Lower leg skin (tissue), 4 donors: ENCODE results near the gene DDX60. TPM values are rescaled to one million over a fixed set of nuclear protein-coding genes. Genes with fewer than 3 reads are reported as not detected.

Source experiments
- DNase-seq, 2 donors: peaks; one replicate each; pipeline ENCODE4 v3.0.0-alpha.2; 2019; ENCODE audit warnings: low spot score in 2 of 2
- H3K4me3 ChIP-seq: fragments of 200-600 bp; sonication (generic); 2 replicates; pipeline ENCODE4 v1.5.1; 2017; ENCODE audit warnings: mild to moderate bottlenecking, low read depth; ENCODE audit not compliant: poor library complexity, severe bottlenecking
- CTCF ChIP-seq, 3 donors: fragments of 450-650 bp; IDR thresholded peaks; one replicate each; pipeline ENCODE4 v1.5.1; 2016; ENCODE audit warnings: antibody characterized with exemption in 3 of 3, mild to moderate bottlenecking in 3 of 3, moderate library complexity in 2 of 3
- POLR2A ChIP-seq, 2 donors: fragments of 450-650 bp; IDR thresholded peaks; one replicate each; pipeline ENCODE4 v1.6.1; 2016 to 2017; ENCODE audit warnings: antibody characterized with exemption in 2 of 2, mild to moderate bottlenecking in 1 of 2, moderate library complexity in 1 of 2
- WGBS, 2 donors: methylation state at CpG; one replicate each; pipeline ENCODE4 v1.1.5; 2018; 5-methylcytosine and 5-hydroxymethylcytosine counted together
- intact Hi-C: fragments of 100-400 bp; cut with DNase I; formaldehyde crosslinking; loops from one replicate; pipeline ENCODE4 v1.15.0; 2023; ENCODE audit warnings: low total_unique reads
- total RNA-seq, 4 donors: library from RNA; depleted of rRNA; stranded (reverse); fragments of >200 nt; gene quantifications; one replicate each; pipeline ENCODE4 v1.1.0, GENCODE V29; 2016

Gene DDX60
- total RNA-seq, 4 donors from 2014 or later, result 6.6 to 23.8 (median 10.9) TPM

- intact Hi-C loops, result no loop called here
- DNase-seq, result no peak
- no peak for TF ChIP-seq CTCF (IDR thresholded peaks at IDR 0.05)
- TF ChIP-seq POLR2A (IDR thresholded peaks at IDR 0.05), result no peak
- 92 to 94% methylated on average over 2 of the region's 2 CpGs for WGBS, 2 donors
- H3K4me3 ChIP-seq, result no peak overlapping the region
Observed at GRCh38 chr4:168360271-168360670, 41.7 kb upstream of the DDX60 start.

- WGBS, 2 donors, result 48 to 75% methylated on average over 2 of the region's 2 CpGs
- H3K4me3 ChIP-seq, result no peak overlapping the region
- no peak for TF ChIP-seq CTCF (IDR thresholded peaks at IDR 0.05)
- no peak for TF ChIP-seq POLR2A (IDR thresholded peaks at IDR 0.05)
- intact Hi-C loops, result no loop called here
- DNase-seq, result no peak
Observed at GRCh38 chr4:168357941-168358340, 39.4 kb upstream of the DDX60 start.

DNA sequence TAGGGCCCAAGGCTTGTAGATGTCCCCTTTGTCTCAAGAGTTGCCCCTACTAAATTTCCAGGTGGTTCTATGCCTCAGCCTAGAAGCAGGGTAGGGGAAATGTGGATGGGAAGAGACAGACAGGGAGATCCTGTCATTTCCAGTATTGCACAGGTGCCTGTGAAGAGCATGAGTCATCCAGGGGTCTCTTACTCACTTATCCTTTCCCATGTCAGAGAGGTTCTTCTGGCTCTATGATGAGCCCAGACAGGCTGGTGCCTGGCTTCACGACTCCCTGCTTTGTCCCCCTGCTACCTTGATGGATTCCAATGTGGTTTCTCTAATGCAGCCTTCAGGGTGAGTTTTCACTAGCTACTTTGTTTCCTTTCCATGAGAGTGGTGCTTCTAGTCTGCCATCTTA lies 35.2 kb upstream of the DDX60 start:
- TF ChIP-seq POLR2A (IDR thresholded peaks at IDR 0.05), result no peak
- 85 to 93% methylated on average over 1 of the region's 1 CpG for WGBS, 2 donors
- DNase-seq, result no peak
- no peak overlapping the region for H3K4me3 ChIP-seq
- intact Hi-C loops, result no loop called here

GRCh38 chr4:168337550-168337940 lies 19.0 kb upstream of the DDX60 start:
- no peak overlapping the region for H3K4me3 ChIP-seq
- WGBS, 2 donors, result 71 to 86% methylated on average over 3 of the region's 3 CpGs
- intact Hi-C loops, result no loop called here
- DNase-seq, result no peak
- TF ChIP-seq POLR2A (IDR thresholded peaks at IDR 0.05), result no peak
- TF ChIP-seq CTCF (IDR thresholded peaks at IDR 0.05), result no peak

DNA sequence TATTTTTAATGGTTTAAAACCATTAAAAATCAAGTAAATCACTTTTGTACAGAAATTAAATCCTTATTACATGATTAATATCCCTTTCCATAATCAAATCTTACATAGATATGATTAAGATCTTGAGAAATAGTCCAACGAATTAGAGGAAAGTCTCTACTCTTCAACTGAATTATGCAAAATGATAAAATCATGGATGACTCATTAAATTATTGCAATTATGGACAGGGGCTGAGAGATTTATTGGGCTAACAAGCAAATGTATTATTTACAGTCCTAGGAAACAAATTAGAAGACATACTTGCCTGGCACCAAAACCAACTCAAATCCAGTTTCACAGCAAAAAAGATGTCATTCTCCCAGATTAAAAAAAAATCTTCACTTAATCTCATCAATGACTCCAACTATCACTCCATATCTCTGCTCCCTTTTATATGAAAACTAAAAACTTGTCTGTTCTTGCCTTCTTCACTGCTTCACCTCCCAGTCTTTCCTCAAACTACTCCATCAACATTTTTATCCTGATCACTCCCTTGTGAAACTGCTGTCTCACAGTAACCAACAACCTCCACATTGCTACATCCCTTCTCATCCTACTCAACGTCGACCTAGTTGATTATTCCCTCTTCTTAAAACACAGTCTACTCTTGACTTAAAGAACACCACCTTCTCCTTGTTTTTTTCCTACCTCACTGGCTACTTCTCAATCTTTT lies 18.4 kb upstream of the DDX60 start:
- H3K4me3 ChIP-seq, result no peak overlapping the region
- 45 to 56% methylated on average over 3 of the region's 3 CpGs for WGBS, 2 donors
- DNase-seq, result no peak
- no peak for TF ChIP-seq POLR2A (IDR thresholded peaks at IDR 0.05)
- TF ChIP-seq CTCF (IDR thresholded peaks at IDR 0.05), result no peak
- intact Hi-C loops, result no loop called here

- intact Hi-C loops, result no loop called here
- no peak overlapping the region for H3K4me3 ChIP-seq
- DNase-seq, result no peak
- TF ChIP-seq POLR2A (IDR thresholded peaks at IDR 0.05) (no peak), CTCF (IDR thresholded peaks at IDR 0.05) (no peak)
Observed at GRCh38 chr4:168335621-168336020, 17.1 kb upstream of the DDX60 start.
